B cell (primary cell): ENCODE data around the gene MYBPHL. TPM values are rescaled to one million over a fixed set of nuclear protein-coding genes. Genes with fewer than 3 reads are reported as not detected.

Experiments used
- ATAC-seq: fragments of 200-7000 bp; cut with Tn5 transposase; one replicate; pipeline ENCODE4 v1.10.0; 2021; ENCODE audit warnings: low read depth, mild to moderate bottlenecking, moderate number of reproducible peaks, moderate library complexity
- CTCF ChIA-PET: fragments of 350-600 bp; sonication (Branson Sonifier 250); formaldehyde crosslinking; loops from one replicate; lab custom pipeline; 2021; ENCODE audit warnings: antibody characterized with exemption, inconsistent platforms; lab: Charles Lee
- POLR2A ChIA-PET: fragments of 350-600 bp; sonication (Branson Sonifier 250); formaldehyde crosslinking; loops from one replicate; lab custom pipeline; 2021; ENCODE audit warnings: antibody characterized with exemption; lab: Charles Lee
- DNase-seq: peaks from one replicate; pipeline ENCODE4 v3.0.0; 2013
- H2AFZ ChIP-seq: 2 replicates; pipeline ENCODE4 v1.6.1; 2012; ENCODE audit warnings: mild to moderate bottlenecking, low read depth, low read length; ENCODE audit not compliant: insufficient read depth, poor library complexity, severe bottlenecking
- H3K27ac ChIP-seq, 2 donors: 1 replicate in 1 of 2; 2 replicates in 1 of 2; pipeline ENCODE4 v1.5.1; 2012 to 2013; ENCODE audit warnings: low read length in 2 of 2, mild to moderate bottlenecking in 2 of 2, moderate library complexity in 1 of 2
- H3K27me3 ChIP-seq, 4 experiments: fragments of 200-600 bp in 1 of 4; sonication (generic) in 1 of 4; replicated peaks in 1 of 4; 1 replicate in 2 of 4; 2 replicates in 2 of 4; pipeline versions ENCODE4 v1.6.1 to v1.7.0; 2013 to 2016; ENCODE audit warnings: low read length in 3 of 4, mild to moderate bottlenecking in 2 of 4, mixed read lengths in 1 of 4, moderate library complexity in 1 of 4; ENCODE audit not compliant: insufficient read depth in 4 of 4, control insufficient read depth in 3 of 4; ENCODE audit errors: control extremely low read depth in 1 of 4
- H3K36me3 ChIP-seq, 2 experiments: replicated peaks in 1 of 2; 1 replicate in 1 of 2; 2 replicates in 1 of 2; pipeline versions ENCODE4 v1.6.1 to v1.7.1; 2013; ENCODE audit warnings: low read length in 1 of 2; ENCODE audit not compliant: insufficient read depth in 2 of 2, control insufficient read depth in 1 of 2; ENCODE audit errors: control extremely low read depth in 1 of 2, extremely low read depth in 1 of 2
- H3K4me1 ChIP-seq, 2 donors: fragments of 200-600 bp in 1 of 2; sonication (generic) in 1 of 2; 1 replicate in 1 of 2; 2 replicates in 1 of 2; pipeline versions ENCODE4 v1.5.1 to v1.6.1; 2013 to 2017; ENCODE audit warnings: low read length in 2 of 2; ENCODE audit not compliant: control insufficient read depth in 2 of 2, insufficient read depth in 2 of 2
- H3K4me2 ChIP-seq: replicated peaks from 2 replicates; pipeline ENCODE3; 2012; ENCODE audit warnings: mild to moderate bottlenecking, low read depth, low read length; ENCODE audit not compliant: poor library complexity, severe bottlenecking
- H3K4me3 ChIP-seq, 5 experiments: fragments of 200-600 bp in 1 of 5; sonication (generic) in 1 of 5; 1 replicate in 3 of 5; 2 replicates in 2 of 5; pipeline versions ENCODE4 v1.5.1 to v1.7.0; 2011 to 2016; ENCODE audit warnings: low read length in 4 of 5, mild to moderate bottlenecking in 4 of 5, low read depth in 2 of 5, control low read depth in 1 of 5, moderate library complexity in 1 of 5; ENCODE audit not compliant: insufficient read depth in 1 of 5; ENCODE audit errors: control extremely low read depth in 1 of 5, extremely low read depth in 1 of 5
- H3K79me2 ChIP-seq: fragments of 200-600 bp; sonication (generic); one replicate; pipeline ENCODE4 v1.6.0; 2016; ENCODE audit warnings: low read length; ENCODE audit not compliant: control insufficient read depth, insufficient read depth
- H3K9ac ChIP-seq: fragments of 200-600 bp; sonication (generic); 2 replicates; pipeline ENCODE4 v1.6.1; 2017; ENCODE audit warnings: mild to moderate bottlenecking, low read length, moderate library complexity
- H3K9me3 ChIP-seq, 3 donors: one replicate each; pipeline versions ENCODE4 v1.6.1 to v1.7.1; 2013; ENCODE audit warnings: low read length in 2 of 3; ENCODE audit not compliant: control insufficient read depth in 2 of 3, insufficient read depth in 1 of 3; ENCODE audit errors: control extremely low read depth in 1 of 3
- H4K20me1 ChIP-seq: 2 replicates; pipeline ENCODE4 v1.6.0; 2012; ENCODE audit warnings: mild to moderate bottlenecking, low read length; ENCODE audit not compliant: insufficient read depth, control insufficient read depth, poor library complexity, severe bottlenecking
- H3K27ac Mint-ChIP-seq: one replicate; pipeline ENCODE4 v1.8.0; 2021; ENCODE audit warnings: mixed read lengths
- H3K27me3 Mint-ChIP-seq: one replicate; pipeline ENCODE4 v1.8.0; 2021; ENCODE audit warnings: mixed read lengths
- H3K4me1 Mint-ChIP-seq: one replicate; pipeline ENCODE4 v1.8.0; 2021; ENCODE audit warnings: mixed read lengths
- H3K4me3 Mint-ChIP-seq: one replicate; pipeline ENCODE4 v1.8.0; 2021; ENCODE audit warnings: mixed read lengths
- H3K9me3 Mint-ChIP-seq: one replicate; pipeline ENCODE4 v1.8.0; 2022; ENCODE audit warnings: mixed read lengths; ENCODE audit not compliant: insufficient read depth
- EZH2 ChIP-seq: IDR thresholded peaks from 2 replicates; pipeline ENCODE4 v1.6.1; 2012; ENCODE audit warnings: borderline replicate concordance, low read depth, mild to moderate bottlenecking, moderate library complexity, low read length; ENCODE audit not compliant: insufficient read depth, poor library complexity, severe bottlenecking
- WGBS: methylation state at CpG from one replicate; pipeline ENCODE4 v1.1.5; 2013; ENCODE audit warnings: missing lambda C conversion rate; ENCODE audit not compliant: insufficient coverage; 5-methylcytosine and 5-hydroxymethylcytosine counted together
- intact Hi-C: fragments of 100-400 bp; cut with micrococcal nuclease; formaldehyde crosslinking; loops from one replicate; pipeline ENCODE4 v1.10.0; 2022
- polyA plus RNA-seq: library from polyadenylated mRNA; depleted of rRNA; stranded (reverse); fragments of >200 nt; gene quantifications from 2 replicates; pipeline ENCODE4 v1.2.3, GENCODE V29; 2012
- total RNA-seq, 2 donors: library from RNA; stranded (reverse); fragments of 120-200 nt in 1 of 2; gene quantifications; 1 replicate in 1 of 2; 2 replicates in 1 of 2; pipeline versions ENCODE4 v1.2.3 to v1.2.4, GENCODE V29; 2013 to 2022
- TF ChIP-seq, protein P1 (sequence below): fragments of 200-600 bp; IDR thresholded peaks from one replicate; pipeline ENCODE4 v1.8.0; 2022; ENCODE audit warnings: antibody characterized with exemption, mild to moderate bottlenecking

MYBPHL gene
- total and polyA plus RNA-seq, 2 donors (not counting 1 experiment from before 2014, with no cell fraction given), result not detected

DNA sequence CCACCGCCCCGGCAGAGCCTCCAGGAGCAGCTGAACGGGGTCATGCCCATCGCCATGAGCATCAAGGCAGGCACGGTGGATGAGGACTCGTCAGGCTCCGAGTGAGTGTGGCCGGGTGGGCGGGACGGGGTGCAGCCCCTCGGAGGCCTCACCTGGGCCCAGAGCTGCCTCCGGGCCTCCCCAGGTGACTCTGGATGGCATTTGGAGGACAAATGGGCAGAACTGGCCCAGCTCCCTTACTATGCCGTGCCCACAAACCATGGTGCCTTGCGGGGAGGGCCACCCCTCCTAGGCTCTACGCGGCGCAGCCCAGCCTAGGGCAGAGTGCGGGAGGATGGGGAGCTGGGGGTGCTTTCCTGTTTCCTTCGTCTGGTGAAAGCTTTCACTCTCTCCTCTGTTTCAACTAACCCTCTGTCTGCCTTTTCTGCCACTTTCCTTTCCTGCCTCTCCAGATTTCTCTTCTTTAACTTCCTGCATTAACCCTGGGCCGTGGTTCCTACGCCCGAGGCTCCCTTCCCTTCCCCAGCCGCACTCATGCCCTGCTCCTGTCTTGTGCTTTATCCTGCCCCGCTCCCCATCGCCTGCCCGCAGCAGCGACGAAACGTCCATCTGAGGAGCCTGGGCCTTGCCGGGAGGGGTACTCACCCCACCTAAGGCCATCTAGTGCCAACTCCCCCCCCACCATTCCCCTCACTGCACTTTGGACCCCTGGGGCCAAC lies 33.1 kb downstream of the MYBPHL start:
- Mint-ChIP-seq H3K27me3 (no peaks in the 10 kb centered on the region), H3K4me1 (no peaks in the 10 kb centered on the region), H3K9me3 (no peaks in the 10 kb centered on the region), H3K27ac (no peak overlapping the region), H3K4me3 (no peak overlapping the region)
- ChIA-PET POLR2A (no interaction called here), CTCF (interaction anchor here (0.9 kb wide), 1 partner anchor 9 kb away, joined by 3 read pairs; the partner anchor contains the start of gene PSRC1)
- Histone ChIP-seq H3K9me3 (no peaks in the 10 kb centered on the region), H4K20me1 (no peaks in the 10 kb centered on the region), H3K36me3 (no peaks in the 10 kb centered on the region), H2AFZ (no peak overlapping the region), H3K27me3 (peaks cover 0 to 4% (median 0%) of the 10 kb centered on the region in 4 experiments), H3K27ac (no peak overlapping the region), H3K4me1 (peaks cover 0 to 5% of the 10 kb centered on the region in 2 donors), H3K9ac (no peak overlapping the region), H3K79me2 (no peaks in the 10 kb centered on the region), H3K4me2 (no peak overlapping the region), H3K4me3 (no peak overlapping the region)
- TF ChIP-seq EZH2, result no peak
- TF ChIP-seq, protein P1, sequence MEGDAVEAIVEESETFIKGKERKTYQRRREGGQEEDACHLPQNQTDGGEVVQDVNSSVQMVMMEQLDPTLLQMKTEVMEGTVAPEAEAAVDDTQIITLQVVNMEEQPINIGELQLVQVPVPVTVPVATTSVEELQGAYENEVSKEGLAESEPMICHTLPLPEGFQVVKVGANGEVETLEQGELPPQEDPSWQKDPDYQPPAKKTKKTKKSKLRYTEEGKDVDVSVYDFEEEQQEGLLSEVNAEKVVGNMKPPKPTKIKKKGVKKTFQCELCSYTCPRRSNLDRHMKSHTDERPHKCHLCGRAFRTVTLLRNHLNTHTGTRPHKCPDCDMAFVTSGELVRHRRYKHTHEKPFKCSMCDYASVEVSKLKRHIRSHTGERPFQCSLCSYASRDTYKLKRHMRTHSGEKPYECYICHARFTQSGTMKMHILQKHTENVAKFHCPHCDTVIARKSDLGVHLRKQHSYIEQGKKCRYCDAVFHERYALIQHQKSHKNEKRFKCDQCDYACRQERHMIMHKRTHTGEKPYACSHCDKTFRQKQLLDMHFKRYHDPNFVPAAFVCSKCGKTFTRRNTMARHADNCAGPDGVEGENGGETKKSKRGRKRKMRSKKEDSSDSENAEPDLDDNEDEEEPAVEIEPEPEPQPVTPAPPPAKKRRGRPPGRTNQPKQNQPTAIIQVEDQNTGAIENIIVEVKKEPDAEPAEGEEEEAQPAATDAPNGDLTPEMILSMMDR, result no peak
- no peak for ATAC-seq
- intact Hi-C loops, result no loop called here
- 69% methylated on average over 22 of the region's 30 CpGs for WGBS
- no peak for DNase-seq

DNA sequence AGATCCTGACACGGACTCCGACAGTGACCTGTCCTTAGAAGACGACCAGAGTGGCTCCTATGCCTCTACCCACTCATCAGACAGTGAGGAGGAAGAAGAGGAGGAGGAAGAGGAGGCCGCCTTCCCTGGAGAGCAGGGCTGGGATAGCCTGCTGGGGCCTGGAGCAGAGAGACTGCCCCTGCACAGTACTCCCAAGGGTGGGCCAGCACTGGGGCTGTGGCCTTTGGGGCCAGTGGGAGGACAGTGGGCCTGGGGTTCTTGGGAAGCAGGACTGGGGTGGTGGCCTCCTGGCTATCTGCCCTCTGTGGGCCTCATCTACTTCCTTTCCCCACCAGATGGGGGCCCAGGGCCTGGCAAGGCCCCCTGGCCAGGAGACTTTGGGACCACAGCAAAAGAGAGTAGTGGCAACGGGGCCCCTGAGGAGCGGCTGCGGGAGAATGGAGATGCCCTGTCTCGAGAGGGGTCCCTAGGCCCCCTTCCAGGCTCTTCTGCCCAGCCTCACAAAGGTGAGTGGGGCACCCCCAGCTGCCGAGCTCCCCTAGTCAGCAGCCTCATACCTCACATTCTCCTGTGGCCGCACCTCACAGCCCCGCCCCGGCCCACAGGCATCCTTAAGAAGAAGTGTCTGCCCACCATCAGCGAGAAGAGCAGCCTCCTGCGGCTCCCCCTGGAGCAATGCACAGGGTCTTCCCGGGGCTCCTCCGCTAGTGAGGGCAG lies 33.8 kb downstream of the MYBPHL start:
- Mint-ChIP-seq H3K4me1 (no peaks in the 10 kb centered on the region), H3K4me3 (no peak overlapping the region), H3K9me3 (no peaks in the 10 kb centered on the region), H3K27ac (no peak overlapping the region), H3K27me3 (no peaks in the 10 kb centered on the region)
- DNase-seq (no peak), ATAC-seq (no peak)
- no peak for TF ChIP-seq EZH2
- TF ChIP-seq, protein P1, result no peak
- 95% methylated on average over 12 of the region's 16 CpGs for WGBS
- Histone ChIP-seq H3K9me3 (no peaks in the 10 kb centered on the region), H3K27ac (no peak overlapping the region), H3K9ac (no peak overlapping the region), H3K4me1 (peaks cover 0 to 5% of the 10 kb centered on the region in 2 donors), H3K4me2 (no peak overlapping the region), H4K20me1 (no peaks in the 10 kb centered on the region), H3K36me3 (no peaks in the 10 kb centered on the region), H3K4me3 (no peak overlapping the region), H3K27me3 (peaks cover 0 to 4% (median 0%) of the 10 kb centered on the region in 4 experiments), H2AFZ (no peak overlapping the region), H3K79me2 (no peaks in the 10 kb centered on the region)
- intact Hi-C loops, result no loop called here
- POLR2A ChIA-PET, result no interaction called here
- CTCF ChIA-PET, result interaction anchor here (0.9 kb wide), 1 partner anchor 10 kb away, joined by 3 read pairs; the partner anchor contains the start of gene PSRC1
